Ramos (cell line): ENCODE data around the gene TMCC1.
"Not testable (repeated sequence)": the region's sequence is repeated elsewhere in the genome, so short reads cannot be mapped to it uniquely, and the experiment has no call there.

ENCODE experiments used
- in situ Hi-C: fragments of 300-500 bp; cut with MboI; formaldehyde crosslinking; loops from one replicate; pipeline ENCODE4 v1.14.3; 2022; ENCODE audit warnings: low sequenced_read_pairs; ENCODE audit not compliant: unreplicated experiment

The TMCC1 gene

GRCh38 chr3:129695230-129695629, 198.3 kb downstream of the TMCC1 start:
- in situ Hi-C loops, result no loop called here

GRCh38 chr3:129694228-129694627, 199.3 kb downstream of the TMCC1 start:
- in situ Hi-C loops, result no loop called here

- in situ Hi-C loops, result no loop called here
Measured at GRCh38 chr3:129692743-129693142, 200.8 kb downstream of the TMCC1 start.

- in situ Hi-C loops, result no loop called here
Measured at GRCh38 chr3:129690963-129691362, 202.5 kb downstream of the TMCC1 start.

- in situ Hi-C loops, result no loop called here
Measured at GRCh38 chr3:129690406-129690805, 203.1 kb downstream of the TMCC1 start.

- in situ Hi-C loops, result no loop called here
Measured at GRCh38 chr3:129689036-129689435, 204.5 kb downstream of the TMCC1 start.

GRCh38 chr3:129688271-129688895, 205.1 kb downstream of the TMCC1 start:
- in situ Hi-C loops, result no loop called here

GRCh38 chr3:129687586-129688125, 205.9 kb downstream of the TMCC1 start:
- in situ Hi-C loops, result no loop called here

GRCh38 chr3:129686941-129687340, 206.6 kb downstream of the TMCC1 start:
- in situ Hi-C loops, result no loop called here

GRCh38 chr3:129684270-129684669, 209.2 kb downstream of the TMCC1 start:
- in situ Hi-C loops, result no loop called here

- in situ Hi-C loops, result no loop called here
Measured at GRCh38 chr3:129683201-129683600, 210.3 kb downstream of the TMCC1 start.

GRCh38 chr3:129676985-129677384, 216.5 kb downstream of the TMCC1 start:
- in situ Hi-C loops, result no loop called here

- in situ Hi-C loops, result not testable (repeated sequence)
Measured at GRCh38 chr3:129674798-129675123, 218.8 kb downstream of the TMCC1 start.

GRCh38 chr3:129673897-129674797, 219.4 kb downstream of the TMCC1 start:
- in situ Hi-C loops, result no loop called here

GRCh38 chr3:129673012-129673411, 220.5 kb downstream of the TMCC1 start:
- in situ Hi-C loops, result no loop called here

GRCh38 chr3:129672412-129672811, 221.1 kb downstream of the TMCC1 start:
- in situ Hi-C loops, result no loop called here

- in situ Hi-C loops, result no loop called here
Measured at GRCh38 chr3:129665024-129665768, 228.3 kb downstream of the TMCC1 start.

GRCh38 chr3:129663930-129664646, 229.4 kb downstream of the TMCC1 start:
- in situ Hi-C loops, result no loop called here

- in situ Hi-C loops, result no loop called here
Measured at GRCh38 chr3:129663045-129663446, 230.5 kb downstream of the TMCC1 start.

GRCh38 chr3:129662191-129662608, 231.3 kb downstream of the TMCC1 start:
- in situ Hi-C loops, result no loop called here
